Esophagus muscularis mucosa (tissue), 4 donors: ENCODE results near the gene PSMD9. TPM values are rescaled to one million over a fixed set of nuclear protein-coding genes. Genes with fewer than 3 reads are reported as not detected.
"Not testable (repeated sequence)": the region's sequence is repeated elsewhere in the genome, so short reads cannot be mapped to it uniquely, and the experiment has no call there.

ENCODE experiments used
- DNase-seq: peaks from one replicate; pipeline ENCODE4 v3.0.0-alpha.2; 2017; ENCODE audit errors: extremely low spot score
- H3K27ac ChIP-seq, 4 donors: fragments of 200-600 bp; sonication (generic); replicated peaks in 1 of 4; 1 replicate in 3 of 4; 2 replicates in 1 of 4; pipeline ENCODE4 v1.5.1; 2016 to 2019; ENCODE audit warnings: mild to moderate bottlenecking in 1 of 4
- H3K27me3 ChIP-seq, 4 donors: fragments of 200-600 bp; sonication (generic); one replicate each; pipeline versions ENCODE4 v1.5.1 to v1.6.0; 2016 to 2019
- H3K36me3 ChIP-seq, 4 donors: fragments of 200-600 bp; sonication (generic); one replicate each; pipeline ENCODE4 v1.5.1; 2016 to 2019
- H3K4me1 ChIP-seq, 4 donors: fragments of 200-600 bp; sonication (generic); one replicate each; pipeline ENCODE4 v1.5.1; 2016 to 2019
- H3K4me3 ChIP-seq, 4 donors: fragments of 200-600 bp; sonication (generic); 1 replicate in 2 of 4; 2 replicates in 2 of 4; pipeline ENCODE4 v1.5.1; 2016 to 2019; ENCODE audit warnings: mild to moderate bottlenecking in 4 of 4, moderate library complexity in 1 of 4
- H3K9me3 ChIP-seq, 4 donors: fragments of 200-600 bp; sonication (generic); 1 replicate in 3 of 4; 2 replicates in 1 of 4; pipeline ENCODE4 v1.5.1; 2016 to 2019
- CTCF ChIP-seq, 3 experiments: fragments of 200-600 bp in 2 of 3; fragments of 450-650 bp in 1 of 3; sonication (generic) in 2 of 3; IDR thresholded peaks; one replicate each; pipeline ENCODE4 v1.5.1; 2017 to 2019; ENCODE audit warnings: antibody characterized with exemption in 3 of 3, mild to moderate bottlenecking in 2 of 3, moderate library complexity in 1 of 3
- EP300 ChIP-seq: sonication (generic); formaldehyde crosslinking; IDR thresholded peaks from one replicate; pipeline ENCODE4 v1.6.1; 2017; ENCODE audit warnings: antibody characterized with exemption
- POLR2A ChIP-seq: fragments of 450-650 bp; IDR thresholded peaks from one replicate; pipeline ENCODE4 v1.6.1; 2017; ENCODE audit warnings: antibody characterized with exemption, moderate library complexity, mild to moderate bottlenecking, low read depth
- POLR2AphosphoS5 ChIP-seq, 2 donors: sonication (generic); formaldehyde crosslinking; IDR thresholded peaks; one replicate each; pipeline ENCODE4 v1.6.1; 2017; ENCODE audit warnings: antibody characterized with exemption in 2 of 2
- WGBS: methylation state at CpG from one replicate; pipeline ENCODE4 v1.1.5; 2018; 5-methylcytosine and 5-hydroxymethylcytosine counted together
- intact Hi-C: fragments of 100-400 bp; cut with DNase I; formaldehyde crosslinking; loops from one replicate; pipeline ENCODE4 v1.15.1; 2023
- total RNA-seq, 4 donors: library from RNA; depleted of rRNA; stranded (reverse); fragments of >200 nt; gene quantifications; one replicate each; pipeline versions ENCODE4 v1.1.0 to v1.2.1, GENCODE V29; 2016

PSMD9 gene
- total RNA-seq, 4 donors from 2014 or later = 22.4 to 63.7 (median 44.4) TPM

- TF ChIP-seq EP300 (no peak), POLR2A (no peak), POLR2AphosphoS5 (IDR thresholded peaks at IDR 0.05) (no peak), CTCF (IDR thresholded peaks at IDR 0.05) (no peak)
- no peaks in the 10 kb centered on the region for H3K36me3 ChIP-seq
- DNase-seq = no peak
- intact Hi-C loops = no loop called here
- H3K9me3 ChIP-seq = no peaks in the 10 kb centered on the region
- H3K4me3 ChIP-seq = no peak overlapping the region
- H3K27me3 ChIP-seq = no peaks in the 10 kb centered on the region
- H3K4me1 ChIP-seq = peaks cover 0 to 3% (median 0%) of the 10 kb centered on the region in 4 donors
- no peak overlapping the region for H3K27ac ChIP-seq
- WGBS = 52% methylated on average over 4 of the region's 4 CpGs
Measured at GRCh38 chr12:121866331-121866730, 22.3 kb upstream of the PSMD9 start.

- DNase-seq, H3K36me3 ChIP-seq, H3K27me3 ChIP-seq, H3K4me3 ChIP-seq, intact Hi-C loops, H3K9me3 ChIP-seq, H3K27ac ChIP-seq: not testable (repeated sequence)
- 96% methylated on average over 8 of the region's 8 CpGs for WGBS
- peaks cover 0 to 16% (median 13%) of the 10 kb centered on the region in 4 donors for H3K4me1 ChIP-seq
Measured at GRCh38 chr12:121869229-121869628, 19.4 kb upstream of the PSMD9 start.

- intact Hi-C loops = no loop called here
- H3K4me3 ChIP-seq = no peak overlapping the region
- TF ChIP-seq POLR2AphosphoS5 (IDR thresholded peaks at IDR 0.05) = no peak
- TF ChIP-seq EP300 = no peak
- no peak for TF ChIP-seq POLR2A
- TF ChIP-seq CTCF (IDR thresholded peaks at IDR 0.05) = no peak
- WGBS = 94% methylated on average over 3 of the region's 3 CpGs
- DNase-seq = no peak
- H3K36me3 ChIP-seq = no peaks in the 10 kb centered on the region
- H3K27ac ChIP-seq = no peak overlapping the region
- H3K4me1 ChIP-seq = peaks cover 0 to 16% (median 13%) of the 10 kb centered on the region in 4 donors
- no peaks in the 10 kb centered on the region for H3K27me3 ChIP-seq
- H3K9me3 ChIP-seq = no peaks in the 10 kb centered on the region
Measured at GRCh38 chr12:121871467-121871866, 17.1 kb upstream of the PSMD9 start.

- no peak for DNase-seq
- 27% methylated on average over 4 of the region's 5 CpGs for WGBS
- H3K27ac ChIP-seq = peak overlapping the region; percentile 9 to 44 (median 35)
Measured at GRCh38 chr12:121872546-121873215, 15.9 kb upstream of the PSMD9 start.

GRCh38 chr12:121873216-121873569 lies 15.4 kb upstream of the PSMD9 start:
- TF ChIP-seq CTCF (IDR thresholded peaks at IDR 0.05) (no peak), POLR2A (no peak), POLR2AphosphoS5 (IDR thresholded peaks at IDR 0.05) (no peak), EP300 (no peak)
- peaks cover 0 to 16% (median 13%) of the 10 kb centered on the region in 4 donors for H3K4me1 ChIP-seq
- H3K4me3 ChIP-seq = no peak overlapping the region
- no peak for DNase-seq
- H3K36me3 ChIP-seq = no peaks in the 10 kb centered on the region
- no peaks in the 10 kb centered on the region for H3K9me3 ChIP-seq
- 93% methylated on average over 5 of the region's 6 CpGs for WGBS
- intact Hi-C loops = no loop called here
- H3K27ac ChIP-seq = peak overlapping the region; percentile 9 to 44 (median 35)
- no peaks in the 10 kb centered on the region for H3K27me3 ChIP-seq

More at GRCh38 chr12:121872546-121873215, 15.9 kb upstream of the PSMD9 start:
- intact Hi-C loops = no loop called here
- Histone ChIP-seq H3K36me3 (no peaks in the 10 kb centered on the region), H3K27me3 (no peaks in the 10 kb centered on the region), H3K9me3 (no peaks in the 10 kb centered on the region), H3K4me3 (no peak overlapping the region), H3K4me1 (peaks cover 0 to 16% (median 13%) of the 10 kb centered on the region in 4 donors)
- TF ChIP-seq POLR2AphosphoS5 (IDR thresholded peaks at IDR 0.05) = peak; percentile 33 to 41
- no peak for TF ChIP-seq EP300

GRCh38 chr12:121874071-121874470 lies 14.5 kb upstream of the PSMD9 start:
- Histone ChIP-seq H3K4me3 (no peak overlapping the region), H3K27ac (no peak overlapping the region), H3K36me3 (no peaks in the 10 kb centered on the region), H3K27me3 (no peaks in the 10 kb centered on the region), H3K4me1 (peaks cover 0 to 16% (median 13%) of the 10 kb centered on the region in 4 donors), H3K9me3 (no peaks in the 10 kb centered on the region)
- intact Hi-C loops = no loop called here
- TF ChIP-seq POLR2AphosphoS5 (IDR thresholded peaks at IDR 0.05) (no peak), POLR2A (no peak), EP300 (no peak), CTCF (IDR thresholded peaks at IDR 0.05) (no peak)
- 93% methylated on average over 6 of the region's 6 CpGs for WGBS
- no peak for DNase-seq
